ENCODE data around the gene SNX30. TPM values are rescaled to one million over a fixed set of nuclear protein-coding genes. Genes with fewer than 3 reads are reported as not detected.
A peak's percentile ranks its signal among the peaks of the same experiment; 100 is the strongest.

Gene SNX30, protein sequence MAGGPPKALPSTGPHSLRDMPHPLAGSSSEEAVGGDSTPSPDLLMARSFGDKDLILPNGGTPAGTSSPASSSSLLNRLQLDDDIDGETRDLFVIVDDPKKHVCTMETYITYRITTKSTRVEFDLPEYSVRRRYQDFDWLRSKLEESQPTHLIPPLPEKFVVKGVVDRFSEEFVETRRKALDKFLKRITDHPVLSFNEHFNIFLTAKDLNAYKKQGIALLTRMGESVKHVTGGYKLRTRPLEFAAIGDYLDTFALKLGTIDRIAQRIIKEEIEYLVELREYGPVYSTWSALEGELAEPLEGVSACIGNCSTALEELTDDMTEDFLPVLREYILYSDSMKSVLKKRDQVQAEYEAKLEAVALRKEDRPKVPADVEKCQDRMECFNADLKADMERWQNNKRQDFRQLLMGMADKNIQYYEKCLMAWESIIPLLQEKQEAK
- 26.7 and 31.2 TPM in 2 replicates for total RNA-seq (2014; rRNA removed; shearing (Covaris generic))
- 7.1 and 8.5 TPM in 2 replicates for polyA plus RNA-seq (2016; fragmentation: Nextera tagmentation; extraction: Ambion mirVana)

DNA sequence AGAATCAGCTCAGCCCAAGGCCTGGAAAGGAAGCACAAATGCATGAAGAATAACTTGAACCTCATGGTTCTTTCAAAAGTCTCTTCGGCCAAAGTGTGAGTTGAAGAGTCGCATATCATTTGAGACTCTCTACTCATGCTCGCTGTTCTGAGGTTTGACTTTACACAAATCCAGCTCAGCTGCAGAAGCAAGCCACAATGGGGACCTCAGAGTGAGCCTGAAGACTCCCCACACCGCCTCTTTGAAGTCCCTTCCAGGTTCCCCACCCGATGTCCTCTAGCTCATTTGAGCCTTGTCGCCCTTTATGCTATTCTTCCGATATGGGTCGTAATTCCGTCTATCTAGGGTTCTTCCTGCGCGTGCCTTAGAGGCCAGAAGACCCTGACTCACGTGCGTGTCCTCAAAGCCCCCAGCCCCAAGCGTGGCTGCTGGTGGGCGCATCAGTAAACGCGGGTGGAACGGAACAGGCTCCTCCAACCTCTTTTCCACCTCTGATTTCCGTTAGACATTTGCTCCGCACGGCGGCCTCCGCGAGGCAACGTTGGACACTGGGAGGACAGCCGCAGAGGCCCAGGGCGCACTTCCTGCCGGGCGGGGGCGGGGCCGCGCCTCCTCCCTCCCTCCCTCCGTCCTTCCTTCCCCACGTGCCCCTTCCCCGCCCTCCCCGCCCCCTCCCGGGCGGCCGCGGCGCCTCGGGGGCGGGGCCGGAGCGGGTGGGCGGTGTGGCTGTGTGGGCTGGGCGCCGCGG lies at the start of gene SNX30:
Gene SNX30, plus strand, starts transcription at position 745 of the 748 bp plus-strand sequence. CDS start 242 bp downstream, outside the sequence.
- Histone ChIP-seq H3K9me3 (ENCODE audit: low read depth) (no peaks in the 10 kb centered on the region), H4K20me1 (ENCODE audit: insufficient read depth) (no peaks in the 10 kb centered on the region), H3K9ac (peak within 1 kb of the TSS; percentile 84), H3K4me2 (ENCODE audit: unreplicated experiment) (peak within 1 kb of the TSS; percentile 89), H3K4me1 (ENCODE audit: insufficient read depth) (peaks cover 33% of the 10 kb centered on the region), H3F3A (ENCODE audit: insufficient read depth) (peaks cover 41% of the 10 kb centered on the region), H3K36me3 (ENCODE audit: low read depth) (no peaks in the 10 kb centered on the region), H3K27ac (peak within 1 kb of the TSS; percentile 84), H2AFZ (peak within 1 kb of the TSS; percentile 93), H3K27me3 (replicated peaks; ENCODE audit: insufficient read depth) (no peaks in the 10 kb centered on the region), H3K9me2 (ENCODE audit: insufficient read depth) (no peaks in the 10 kb centered on the region), H3K4me3 (peak within 1 kb of the TSS; percentile 86), H3K79me2 (ENCODE audit: insufficient read depth) (peaks cover 28% of the 10 kb centered on the region)
- TF ChIP-seq EZH2phosphoT487 (IDR thresholded peaks at IDR 0.05; ENCODE audit: insufficient read depth, low read depth) (no peak), EZH2 (IDR thresholded peaks at IDR 0.05; ENCODE audit: insufficient read depth, poor library complexity, severe bottlenecking) (no peak)
- DNase-seq, result peak; percentile 93
- in situ Hi-C loops (cut with MboI), result no loop called here
- WGBS, 2 experiments (ENCODE audit: low coverage in 1 of 2, low lambda C conversion rate in 2 of 2, missing lambda C conversion rate in 2 of 2), result 3 to 5% methylated on average over 25 to 49 of the region's 49 CpGs

DNA sequence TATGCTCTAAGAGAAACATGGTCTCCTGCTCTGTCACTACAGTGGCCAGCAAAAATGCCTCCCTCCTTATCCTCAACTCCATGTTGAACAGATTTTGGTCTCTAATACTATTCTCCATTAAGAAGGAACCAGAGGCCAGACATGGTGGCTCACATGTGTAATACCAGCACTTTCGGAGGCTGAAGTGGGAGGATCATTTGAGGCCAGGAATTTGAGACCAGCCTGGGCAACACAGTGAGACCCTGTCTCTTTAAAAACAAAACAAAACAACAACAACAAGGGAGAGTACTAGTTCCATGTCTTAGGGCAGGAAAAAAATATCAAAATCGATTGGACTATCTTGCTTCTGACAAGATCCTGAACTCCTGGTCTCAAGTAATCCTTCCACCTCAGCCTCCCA lies 47.3 kb upstream of the SNX30 start:
- no peak overlapping the region for H3K27ac ChIP-seq
- no peaks in the 10 kb centered on the region for H3K27me3 ChIP-seq (replicated peaks; ENCODE audit: insufficient read depth)
- H2AFZ ChIP-seq, result no peak overlapping the region
- in situ Hi-C loops (cut with MboI), result loop anchor here (10.0 kb wide), 1 partner anchor 619 kb away; no protein-coding TSS in a partner anchor
- no peaks in the 10 kb centered on the region for H3K4me1 ChIP-seq (ENCODE audit: insufficient read depth)
- no peak overlapping the region for H3K9ac ChIP-seq
- no peaks in the 10 kb centered on the region for H3K9me3 ChIP-seq (ENCODE audit: low read depth)
- H3K4me3 ChIP-seq, result no peak overlapping the region
- DNase-seq, result no peak
- H4K20me1 ChIP-seq (ENCODE audit: insufficient read depth), result no peaks in the 10 kb centered on the region
- H3F3A ChIP-seq (ENCODE audit: insufficient read depth), result no peaks in the 10 kb centered on the region
- H3K9me2 ChIP-seq (ENCODE audit: insufficient read depth), result no peaks in the 10 kb centered on the region
- 94 to 97% methylated on average over 2 of the region's 2 CpGs for WGBS, 2 experiments (ENCODE audit: low coverage in 1 of 2, low lambda C conversion rate in 2 of 2, missing lambda C conversion rate in 2 of 2)
- H3K4me2 ChIP-seq (ENCODE audit: unreplicated experiment), result no peak overlapping the region
- H3K79me2 ChIP-seq (ENCODE audit: insufficient read depth), result peaks cover 59% of the 10 kb centered on the region
- TF ChIP-seq EZH2phosphoT487 (IDR thresholded peaks at IDR 0.05; ENCODE audit: insufficient read depth, low read depth), result no peak
- no peak for TF ChIP-seq EZH2 (IDR thresholded peaks at IDR 0.05; ENCODE audit: insufficient read depth, poor library complexity, severe bottlenecking)
- H3K36me3 ChIP-seq (ENCODE audit: low read depth), result 0 out of 2 replicates have a peak, but pooled peaks cover 2% of the 10 kb centered on the region

DNA sequence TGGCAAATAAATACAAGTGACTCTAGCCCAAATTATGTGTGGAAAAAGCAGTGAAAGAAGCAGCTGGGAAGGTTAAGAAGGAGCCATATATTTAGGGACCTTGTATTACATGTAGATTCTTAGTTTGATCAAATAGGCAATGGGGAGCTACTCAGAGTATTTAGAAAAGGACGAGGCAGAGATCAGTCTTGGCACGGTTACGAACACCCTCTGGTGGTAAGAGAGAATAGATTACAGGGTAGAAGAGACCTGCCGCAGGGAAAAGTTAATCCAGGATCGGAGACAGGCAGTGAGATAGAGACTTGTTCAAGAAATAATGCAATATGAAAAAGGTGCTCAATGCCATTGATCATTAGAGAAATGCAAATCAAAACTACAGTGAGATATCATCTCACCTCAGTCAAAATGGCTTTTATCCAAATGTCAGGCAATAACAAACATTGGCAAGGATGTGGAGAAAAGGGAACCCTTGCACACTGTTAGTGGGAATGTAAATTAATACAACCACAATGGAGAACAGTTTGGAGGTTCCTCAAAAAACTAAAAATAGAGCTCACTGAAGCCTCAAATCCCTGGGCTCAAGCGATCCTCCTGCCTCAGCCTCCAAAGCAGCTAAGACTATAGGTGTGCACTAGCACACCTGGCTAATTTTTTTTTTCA lies 44.7 kb upstream of the SNX30 start:
- no peak for TF ChIP-seq EZH2phosphoT487 (IDR thresholded peaks at IDR 0.05; ENCODE audit: insufficient read depth, low read depth)
- no peak for TF ChIP-seq EZH2 (IDR thresholded peaks at IDR 0.05; ENCODE audit: insufficient read depth, poor library complexity, severe bottlenecking)
- no peak overlapping the region for H3K27ac ChIP-seq
- no peaks in the 10 kb centered on the region for H3F3A ChIP-seq (ENCODE audit: insufficient read depth)
- no peak overlapping the region for H2AFZ ChIP-seq
- peaks cover 69% of the 10 kb centered on the region for H3K79me2 ChIP-seq (ENCODE audit: insufficient read depth)
- H3K4me1 ChIP-seq (ENCODE audit: insufficient read depth), result no peaks in the 10 kb centered on the region
- in situ Hi-C loops (cut with MboI), result loop anchor here (10.0 kb wide), 1 partner anchor 621 kb away; no protein-coding TSS in a partner anchor
- H3K4me3 ChIP-seq, result no peak overlapping the region
- no peak overlapping the region for H3K4me2 ChIP-seq (ENCODE audit: unreplicated experiment)
- 71 to 80% methylated on average over 6 of the region's 6 CpGs for WGBS, 2 experiments (ENCODE audit: low coverage in 1 of 2, low lambda C conversion rate in 2 of 2, missing lambda C conversion rate in 2 of 2)
- H3K27me3 ChIP-seq (replicated peaks; ENCODE audit: insufficient read depth), result no peaks in the 10 kb centered on the region
- no peak overlapping the region for H3K9ac ChIP-seq
- DNase-seq, result peak; percentile 13
- no peaks in the 10 kb centered on the region for H4K20me1 ChIP-seq (ENCODE audit: insufficient read depth)
- H3K9me2 ChIP-seq (ENCODE audit: insufficient read depth), result no peaks in the 10 kb centered on the region
- H3K9me3 ChIP-seq (ENCODE audit: low read depth), result no peaks in the 10 kb centered on the region
- H3K36me3 ChIP-seq (ENCODE audit: low read depth), result no peaks in the 10 kb centered on the region
